IMR-90 (cell line): Measurements from ENCODE around the gene LGI4. TPM values are rescaled to one million over a fixed set of nuclear protein-coding genes. Genes with fewer than 3 reads are reported as not detected.

ENCODE experiments used
- ATAC-seq: fragments of 200-7000 bp; cut with Tn5 transposase; 2 replicates; pipeline ENCODE4 v1.9.1; 2020; ENCODE audit warnings: low read depth, mild to moderate bottlenecking, moderate library complexity
- BruUV-seq: library from RNA; stranded (reverse); fragments of 400-500 nt; replicated peaks from 2 replicates; lab custom pipeline; 2021; lab: Mats Ljungman, UMichigan
- CTCF ChIA-PET: fragments of 300-600 bp; formaldehyde crosslinking; extraction: SDS; loops from one replicate; lab custom pipeline; 2021; ENCODE audit warnings: antibody characterized with exemption; lab: Yijun Ruan, JAX
- POLR2A ChIA-PET: fragments of 300-600 bp; sonication (Branson Sonifier 250); formaldehyde crosslinking; loops from one replicate; lab custom pipeline; 2022; ENCODE audit warnings: antibody characterized with exemption; ENCODE audit not compliant: unreplicated experiment; lab: Charles Lee
- DNase-seq: peaks from one replicate; pipeline ENCODE4 v3.0.0; 2013
- H2AFZ ChIP-seq: replicated peaks from 2 replicates; pipeline ENCODE3; 2013; ENCODE audit warnings: low read length, mild to moderate bottlenecking; ENCODE audit not compliant: poor library complexity
- H2AK5ac ChIP-seq: 2 replicates; pipeline ENCODE4 v1.6.1; 2013; ENCODE audit warnings: low read depth, low read length, inconsistent platforms
- H2AK9ac ChIP-seq: replicated peaks from 2 replicates; pipeline ENCODE3; 2013; ENCODE audit warnings: mild to moderate bottlenecking, low read depth, low read length, moderate library complexity; ENCODE audit not compliant: poor library complexity
- H2BK120ac ChIP-seq: 2 replicates; pipeline ENCODE4 v1.6.1; 2013; ENCODE audit warnings: low read depth, low read length, inconsistent platforms
- H2BK15ac ChIP-seq: 3 replicates; pipeline ENCODE4 v1.6.1; 2013; ENCODE audit warnings: low read depth, low read length, inconsistent platforms
- H2BK20ac ChIP-seq: 2 replicates; pipeline ENCODE4 v1.6.1; 2013; ENCODE audit warnings: low read depth, mild to moderate bottlenecking, inconsistent platforms, low read length, moderate library complexity
- H2BK5ac ChIP-seq: 2 replicates; pipeline ENCODE4 v1.6.1; 2013; ENCODE audit warnings: mild to moderate bottlenecking, low read depth, low read length, inconsistent platforms; ENCODE audit not compliant: poor library complexity, severe bottlenecking
- H3K14ac ChIP-seq: replicated peaks from 2 replicates; pipeline ENCODE4 v1.6.1; 2013; ENCODE audit warnings: low read depth, low read length, inconsistent platforms
- H3K18ac ChIP-seq: 2 replicates; pipeline ENCODE4 v1.6.1; 2013; ENCODE audit warnings: low read depth, low read length, control low read depth
- H3K23ac ChIP-seq: 2 replicates; pipeline ENCODE4 v1.6.1; 2013; ENCODE audit warnings: low read depth, low read length, inconsistent platforms
- H3K27ac ChIP-seq: 2 replicates; pipeline ENCODE4 v1.5.1; 2013; ENCODE audit warnings: mild to moderate bottlenecking, control low read depth, low read length; ENCODE audit not compliant: insufficient read depth
- H3K27me3 ChIP-seq: 2 replicates; pipeline ENCODE4 v1.6.1; 2013; ENCODE audit warnings: low read length; ENCODE audit not compliant: control insufficient read depth, insufficient read depth
- H3K36me3 ChIP-seq: 2 replicates; pipeline ENCODE4 v1.6.1; 2013; ENCODE audit warnings: low read length, mixed read lengths; ENCODE audit not compliant: control insufficient read depth, insufficient read depth
- H3K4ac ChIP-seq: 2 replicates; pipeline ENCODE4 v1.6.1; 2013; ENCODE audit warnings: low read depth, low read length, inconsistent platforms
- H3K4me1 ChIP-seq: 2 replicates; pipeline ENCODE4 v1.6.1; 2013; ENCODE audit warnings: low read length, mixed read lengths; ENCODE audit not compliant: control insufficient read depth, insufficient read depth
- H3K4me2 ChIP-seq: 2 replicates; pipeline ENCODE4 v1.6.1; 2013; ENCODE audit warnings: low read depth, mild to moderate bottlenecking, control low read depth, low read length, moderate library complexity
- H3K4me3 ChIP-seq: 2 replicates; pipeline ENCODE4 v1.5.1; 2013; ENCODE audit warnings: low read depth, mild to moderate bottlenecking, control low read depth, low read length, moderate library complexity; ENCODE audit not compliant: insufficient read depth
- H3K56ac ChIP-seq: 2 replicates; pipeline ENCODE4 v1.6.1; 2013; ENCODE audit warnings: low read length, inconsistent platforms; ENCODE audit not compliant: insufficient read depth; ENCODE audit errors: extremely low read depth
- H3K79me1 ChIP-seq, 2 experiments: 2 replicates each; pipeline ENCODE4 v1.6.1; 2013; ENCODE audit warnings: low read length in 2 of 2, inconsistent platforms in 1 of 2, low read depth in 1 of 2
- H3K9ac ChIP-seq: 2 replicates; pipeline ENCODE4 v1.6.1; 2013; ENCODE audit warnings: low read depth, low read length, control low read depth
- H3K9me1 ChIP-seq: 2 replicates; pipeline ENCODE4 v1.6.1; 2013; ENCODE audit warnings: low read length, inconsistent platforms; ENCODE audit not compliant: insufficient read depth
- H3K9me3 ChIP-seq: 2 replicates; pipeline ENCODE4 v1.6.1; 2013; ENCODE audit warnings: low read length; ENCODE audit not compliant: control insufficient read depth, insufficient read depth
- H4K20me1 ChIP-seq: 2 replicates; pipeline ENCODE4 v1.6.1; 2013; ENCODE audit warnings: low read length, inconsistent platforms; ENCODE audit not compliant: insufficient read depth
- H4K5ac ChIP-seq: 2 replicates; pipeline ENCODE4 v1.6.1; 2013; ENCODE audit warnings: mild to moderate bottlenecking, low read depth, low read length, control low read depth
- H4K8ac ChIP-seq, 2 experiments: 2 replicates each; pipeline ENCODE4 v1.6.1; 2013; ENCODE audit warnings: low read depth in 2 of 2, low read length in 2 of 2, control low read depth in 1 of 2, inconsistent platforms in 1 of 2
- H4K91ac ChIP-seq: 2 replicates; pipeline ENCODE4 v1.6.1; 2013; ENCODE audit warnings: low read depth, low read length, inconsistent platforms; ENCODE audit not compliant: insufficient read depth
- BHLHE40 ChIP-seq: fragments of 150-350 bp; IDR thresholded peaks from 2 replicates; pipeline ENCODE4 v1.6.1; 2016; ENCODE audit warnings: mild to moderate bottlenecking, low read depth, low read length
- CEBPB ChIP-seq: IDR thresholded peaks from 2 replicates; pipeline ENCODE4 v1.6.1; 2012; ENCODE audit warnings: low read depth, low read length, improper control_type of control experiment
- CHD1 ChIP-seq: IDR thresholded peaks from 2 replicates; pipeline ENCODE4 v1.6.1; 2012; ENCODE audit warnings: low read depth, low read length, improper control_type of control experiment
- ELK1 ChIP-seq: fragments of 150-350 bp; IDR thresholded peaks from 2 replicates; pipeline ENCODE4 v1.6.1; 2016; ENCODE audit warnings: low read depth, mild to moderate bottlenecking, low read length, moderate library complexity, borderline replicate concordance
- FOS ChIP-seq: fragments of 150-350 bp; IDR thresholded peaks from 2 replicates; pipeline ENCODE4 v1.6.1; 2016; ENCODE audit warnings: low read depth, low read length
- MAFK ChIP-seq: IDR thresholded peaks from 2 replicates; pipeline ENCODE4 v1.6.1; 2012; ENCODE audit warnings: low read depth, low read length, improper control_type of control experiment
- MAZ ChIP-seq: IDR thresholded peaks from 2 replicates; pipeline ENCODE4 v1.6.1; 2012; ENCODE audit warnings: low read depth, mild to moderate bottlenecking, low read length, improper control_type of control experiment, moderate library complexity, borderline replicate concordance
- MXI1 ChIP-seq: IDR thresholded peaks from 2 replicates; pipeline ENCODE4 v1.6.1; 2012; ENCODE audit warnings: low read depth, mild to moderate bottlenecking, low read length, moderate library complexity, borderline replicate concordance
- NFE2L2 ChIP-seq: fragments of 150-350 bp; IDR thresholded peaks from 2 replicates; pipeline ENCODE4 v1.6.1; 2016; ENCODE audit warnings: low read depth, mild to moderate bottlenecking, low read length
- POLR2A ChIP-seq: IDR thresholded peaks from 2 replicates; pipeline ENCODE4 v1.6.1; 2012; ENCODE audit warnings: mild to moderate bottlenecking, low read depth, low read length
- RAD21 ChIP-seq: IDR thresholded peaks from 2 replicates; pipeline ENCODE4 v1.6.1; 2012; ENCODE audit warnings: low read length, improper control_type of control experiment
- RFX5 ChIP-seq: IDR thresholded peaks from 2 replicates; pipeline ENCODE4 v1.8.0; 2012; ENCODE audit warnings: low read depth, mild to moderate bottlenecking, low read length, moderate library complexity
- USF2 ChIP-seq: fragments of 150-350 bp; IDR thresholded peaks from 2 replicates; pipeline ENCODE4 v1.6.1; 2017; ENCODE audit warnings: mild to moderate bottlenecking, antibody characterized with exemption, low read length, low read depth
- WGBS, 2 experiments: methylation state at CpG; one replicate each; pipeline versions ENCODE4 v1.1.5 to v1.1.7; 2013; ENCODE audit warnings: missing lambda C conversion rate in 2 of 2; ENCODE audit not compliant: insufficient read length in 1 of 2; ENCODE audit errors: extremely low coverage in 2 of 2; 5-methylcytosine and 5-hydroxymethylcytosine counted together
- dilution Hi-C: fragments of 300-500 bp; cut with HindIII; formaldehyde crosslinking; loops from one replicate; pipeline ENCODE4 v1.14.3; 2018; ENCODE audit warnings: low sequenced_read_pairs; ENCODE audit not compliant: unreplicated experiment
- in situ Hi-C: fragments of 300-500 bp; cut with MboI; formaldehyde crosslinking; loops from 3 replicates; pipeline ENCODE4 v1.14.3; 2019; ENCODE audit warnings: low sequenced_read_pairs, inconsistent platforms, mixed read lengths
- intact Hi-C: fragments of 100-400 bp; cut with micrococcal nuclease; formaldehyde crosslinking; loops from 2 replicates; pipeline ENCODE4 v1.10.0; 2022
- polyA plus RNA-seq, 3 experiments: library from polyadenylated mRNA; depleted of rRNA; stranded (reverse); fragments of >200 nt; gene quantifications; 2 replicates each; pipeline ENCODE4 v1.2.3, GENCODE V29; 2012; ENCODE audit warnings: low replicate concordance in 1 of 3
- total RNA-seq: library from RNA; depleted of rRNA; stranded (reverse); fragments of >200 nt; gene quantifications from 2 replicates; pipeline ENCODE4 v1.2.3, GENCODE V29; 2012

The LGI4 gene
- total and polyA plus RNA-seq, 2 of the 4 experiments (the other 2 are of a cell fraction), result 0.10 TPM; not detected in 1

GRCh38 chr19:35093941-35094647 is 40.8 kb downstream of the LGI4 start:
- H2BK120ac ChIP-seq, result no peak overlapping the region
- CTCF ChIA-PET, result no interaction called here
- H4K8ac ChIP-seq, result no peak overlapping the region
- H3K56ac ChIP-seq, result no peak overlapping the region
- no peak overlapping the region for H2AK5ac ChIP-seq
- BruUV-seq, result no TSS peak
- dilution Hi-C loops (no loop called here), in situ Hi-C loops (no loop called here), intact Hi-C loops (no loop called here)
- no peaks in the 10 kb centered on the region for H3K4me1 ChIP-seq
- no peak overlapping the region for H3K4me2 ChIP-seq
- WGBS, 2 experiments, result 67% methylated on average over 10 of the region's 11 CpGs; no CpG with 5 or more reads in 1 of the 2 experiments
- H4K20me1 ChIP-seq, result no peaks in the 10 kb centered on the region
- H4K5ac ChIP-seq, result no peak overlapping the region
- H3K4ac ChIP-seq, result no peak overlapping the region
- POLR2A ChIA-PET, result no interaction called here
- no peak overlapping the region for H4K91ac ChIP-seq
- no peak overlapping the region for H3K9ac ChIP-seq
- H2BK15ac ChIP-seq, result no peak overlapping the region
- H3K4me3 ChIP-seq, result no peak overlapping the region
- H3K79me1 ChIP-seq, result no peaks in the 10 kb centered on the region
- no peaks in the 10 kb centered on the region for H3K9me3 ChIP-seq
- DNase-seq, result no peak
- H2AFZ ChIP-seq, result peak overlapping the region; percentile 32
- H3K23ac ChIP-seq, result no peak overlapping the region
- TF ChIP-seq MXI1 (no peak), MAFK (no peak), CEBPB (no peak), FOS (no peak), USF2 (no peak), ELK1 (no peak), RAD21 (no peak), MAZ (no peak), RFX5 (no peak), CHD1 (no peak), BHLHE40 (no peak), NFE2L2 (no peak), POLR2A (no peak)
- no peaks in the 10 kb centered on the region for H3K36me3 ChIP-seq
- no peak overlapping the region for H3K27ac ChIP-seq
- no peak overlapping the region for H2BK20ac ChIP-seq
- no peak overlapping the region for H3K18ac ChIP-seq
- no peaks in the 10 kb centered on the region for H3K9me1 ChIP-seq
- no peak overlapping the region for H2BK5ac ChIP-seq
- ATAC-seq, result no peak
- H2AK9ac ChIP-seq, result no peak overlapping the region
- H3K14ac ChIP-seq, result no peak overlapping the region
- H3K27me3 ChIP-seq, result peaks cover 3% of the 10 kb centered on the region; the same call in 1 of the 2 replicates
